ENCODE measurements around the gene COG1.

The COG1 gene

GRCh38 chr17:73231841-73232586 is 39.2 kb downstream of the COG1 start:
- DNase-seq = peak; percentile 97 to 98

- peak; percentile 32 to 59 for DNase-seq
Measured at GRCh38 chr17:73232587-73233373, 39.9 kb downstream of the COG1 start.

GRCh38 chr17:73234736-73235135 is 41.9 kb downstream of the COG1 start:
- no peak for DNase-seq

- no peak for DNase-seq
Measured at GRCh38 chr17:73237714-73238113, 44.9 kb downstream of the COG1 start.

GRCh38 chr17:73240561-73240960 is 47.7 kb downstream of the COG1 start:
- no peak for DNase-seq

- DNase-seq = no peak
Measured at GRCh38 chr17:73247726-73248125, 54.9 kb downstream of the COG1 start.

- DNase-seq = no peak
Measured at GRCh38 chr17:73248532-73248931, 55.7 kb downstream of the COG1 start.

- DNase-seq = peak; percentile 52 to 78
Measured at GRCh38 chr17:73249700-73250099, 56.8 kb downstream of the COG1 start.

- no peak for DNase-seq
Measured at GRCh38 chr17:73250851-73251640, 58.2 kb downstream of the COG1 start.

GRCh38 chr17:73251871-73252270 is 59.0 kb downstream of the COG1 start:
- DNase-seq = no peak

GRCh38 chr17:73255671-73256181 is 62.9 kb downstream of the COG1 start:
- DNase-seq = peak; percentile 25 to 49

- no peak for DNase-seq
Measured at GRCh38 chr17:73256220-73256619, 63.4 kb downstream of the COG1 start.

- no peak for DNase-seq
Measured at GRCh38 chr17:73257516-73257915, 64.7 kb downstream of the COG1 start.

Data from NCI-H2081 (cell line).